ENCODE measurements around the gene PSORS1C1.
A peak's percentile ranks its signal among the peaks of the same experiment; 100 is the strongest.
"Not testable (repeated sequence)": the region's sequence is repeated elsewhere in the genome, so short reads cannot be mapped to it uniquely, and the experiment has no call there.

Gene PSORS1C1

DNA sequence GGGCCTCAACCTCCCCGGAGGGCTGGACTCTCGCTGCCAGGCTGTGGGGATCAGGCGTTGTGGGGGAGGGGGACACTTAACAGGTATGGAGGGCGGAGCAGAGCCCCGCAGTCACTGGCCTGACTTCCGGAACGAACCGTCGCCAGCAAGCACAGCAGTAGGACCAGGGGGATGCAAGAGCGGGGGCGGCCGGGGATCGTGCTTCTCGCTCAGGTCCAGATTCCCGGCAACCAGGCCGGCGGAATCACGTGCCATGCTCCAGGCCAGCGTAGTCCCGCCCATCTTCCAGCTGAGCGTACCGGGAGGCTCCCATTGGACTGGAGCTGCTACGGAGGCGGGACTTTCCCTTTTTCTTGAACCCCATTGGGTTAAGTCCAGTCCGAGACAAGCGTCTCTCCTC lies 65.9 kb downstream of the PSORS1C1 start:
- DNase-seq, result peak; percentile 69

DNA sequence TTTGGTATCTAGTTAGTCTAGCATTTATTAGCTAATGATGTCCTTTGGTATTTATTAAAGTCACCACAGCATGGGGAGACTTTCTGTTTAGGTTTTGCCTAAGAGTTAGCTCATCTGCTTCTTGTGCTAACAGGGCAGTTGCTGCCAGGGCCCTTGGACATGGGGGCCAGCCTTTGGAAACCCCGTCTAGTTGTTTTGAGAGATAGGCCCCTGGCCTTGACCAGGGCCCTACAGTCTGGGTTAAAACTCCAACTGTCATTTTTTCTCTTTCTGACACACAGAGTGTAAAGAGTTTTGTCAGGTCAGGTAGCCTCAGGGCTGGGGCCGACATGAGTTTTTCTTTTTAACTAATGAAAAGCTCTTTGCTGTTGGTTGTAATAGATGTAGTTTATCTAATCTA lies 68.7 kb downstream of the PSORS1C1 start:
- DNase-seq, result not testable (repeated sequence)

DNA sequence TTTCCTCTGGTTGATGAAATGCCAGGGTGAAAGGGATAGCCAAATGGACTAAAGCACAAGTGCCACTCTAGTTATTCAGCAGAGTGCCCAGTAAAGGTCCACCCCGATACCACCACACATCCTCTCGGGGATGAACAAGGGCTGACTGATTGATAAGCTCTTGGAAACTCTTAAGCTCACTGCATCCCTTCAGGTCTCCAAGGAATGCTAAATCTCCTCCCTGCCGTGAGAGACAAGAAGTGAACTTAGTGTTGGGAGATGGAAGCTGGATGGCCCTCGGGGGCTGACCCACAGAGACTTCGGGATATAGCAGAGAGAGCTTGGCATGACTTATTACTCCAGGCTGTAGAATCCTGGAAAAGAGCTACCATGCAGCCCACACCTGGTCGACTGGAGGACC lies 69.3 kb downstream of the PSORS1C1 start:
- not testable (repeated sequence) for DNase-seq

DNA sequence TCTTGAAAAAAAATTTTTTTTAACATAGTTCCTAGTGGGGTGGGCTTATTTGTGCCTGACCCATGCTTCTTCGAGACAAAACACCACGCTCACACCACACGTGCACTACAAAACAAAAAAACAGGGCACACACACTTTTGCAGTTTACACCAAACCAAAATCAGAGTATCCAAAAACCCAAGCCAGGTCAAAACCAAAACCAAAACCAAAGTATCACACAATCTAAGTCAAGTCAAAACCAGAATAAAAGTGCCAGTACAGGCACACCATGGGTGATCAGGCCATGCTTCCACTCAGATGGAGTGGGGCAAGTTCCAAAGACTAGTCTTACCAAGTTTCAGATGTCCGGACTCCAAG lies 71.1 kb downstream of the PSORS1C1 start:
- DNase-seq, result not testable (repeated sequence)

DNA sequence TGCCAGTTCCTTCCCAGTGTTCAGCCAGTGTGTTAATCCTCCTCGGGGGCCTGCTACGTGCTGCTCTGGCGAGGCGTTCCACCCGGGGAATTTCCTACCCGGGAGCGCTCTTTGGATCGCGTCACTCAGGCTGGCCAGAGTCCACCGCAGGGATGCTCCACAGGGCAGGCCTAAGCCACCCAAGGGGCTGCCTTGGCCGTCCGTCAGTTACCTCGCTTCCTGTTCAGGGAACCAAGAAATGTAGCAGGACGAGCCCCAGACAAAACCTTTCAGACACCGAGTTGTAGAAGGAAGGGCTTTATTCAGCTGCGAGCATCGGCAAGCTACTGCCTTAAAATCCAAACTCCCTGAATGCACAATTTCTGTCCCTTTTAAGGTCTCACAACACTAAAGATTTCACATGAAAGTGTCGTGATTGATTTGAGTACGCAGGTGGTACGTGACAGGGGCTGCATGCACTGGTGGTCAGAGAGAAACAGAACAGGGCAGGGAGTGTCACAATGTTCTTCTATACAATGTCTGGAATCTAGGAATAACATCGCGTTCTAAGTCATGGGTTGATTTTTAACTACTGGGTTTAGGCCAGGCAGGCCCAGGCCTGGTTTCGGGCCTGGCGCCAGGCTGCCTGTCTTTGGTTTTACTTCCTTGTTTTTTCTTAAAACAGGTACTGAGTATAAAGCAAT lies 71.6 kb downstream of the PSORS1C1 start:
- DNase-seq, result no peak

DNA sequence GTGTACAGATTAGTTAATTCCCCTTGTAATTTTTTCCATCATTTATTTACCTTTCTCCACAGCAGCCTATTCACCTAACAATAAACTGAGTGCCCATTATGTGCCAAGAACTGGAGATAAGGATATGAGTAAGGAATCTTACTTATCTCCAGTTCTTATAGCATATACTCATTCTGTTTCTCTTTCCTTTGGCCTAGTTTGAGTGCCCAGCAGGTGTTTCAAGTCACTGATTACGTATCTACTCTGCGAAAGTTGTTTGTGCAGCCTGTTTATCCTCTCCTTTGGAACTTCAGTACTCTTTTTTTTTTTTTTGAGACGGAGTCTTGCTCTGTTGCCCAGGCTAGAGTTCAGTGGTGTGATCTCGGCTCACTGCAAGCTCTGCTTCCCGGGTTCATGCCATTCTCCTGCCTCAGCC lies 73.2 kb downstream of the PSORS1C1 start:
- no peak for DNase-seq

DNA sequence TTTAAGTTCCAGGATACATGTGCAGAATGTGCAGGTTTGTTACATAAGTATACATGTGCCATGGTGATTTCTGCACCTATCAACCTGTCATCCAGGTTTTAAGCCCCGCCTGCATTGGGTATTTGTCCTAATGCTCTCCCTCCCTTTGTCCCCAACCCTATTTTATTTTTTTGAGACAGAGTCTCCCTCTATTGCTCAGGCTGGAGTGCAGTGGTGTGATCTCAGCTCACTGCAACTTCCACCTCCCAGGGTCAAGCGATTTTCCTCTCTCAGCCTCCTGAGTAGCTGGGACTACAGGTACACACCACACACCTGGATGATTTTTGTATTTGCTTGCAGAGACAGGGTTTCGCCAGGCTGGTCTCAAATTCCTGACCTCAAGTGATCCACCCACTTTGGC lies 74.6 kb downstream of the PSORS1C1 start:
- DNase-seq, result not testable (repeated sequence)
